Gastrocnemius medialis (tissue), 4 donors: Measurements from ENCODE around the gene VIL1.

Experiments used
- POLR2A ChIP-seq, 2 donors: fragments of 450-650 bp; IDR thresholded peaks; one replicate each; pipeline ENCODE4 v1.6.1; 2017; ENCODE audit warnings: antibody characterized with exemption in 2 of 2, mild to moderate bottlenecking in 2 of 2, moderate library complexity in 2 of 2
- TF ChIP-seq, protein P1 (sequence below), 5 experiments: fragments of 450-650 bp in 3 of 5; fragments of 200-600 bp in 2 of 5; sonication (generic) in 2 of 5; IDR thresholded peaks in 4 of 5; conservative IDR thresholded peaks in 1 of 5; 1 replicate in 4 of 5; 2 replicates in 1 of 5; pipeline ENCODE4 v1.5.1; 2016 to 2019; ENCODE audit warnings: antibody characterized with exemption in 5 of 5, mild to moderate bottlenecking in 3 of 5, moderate library complexity in 3 of 5

DNA sequence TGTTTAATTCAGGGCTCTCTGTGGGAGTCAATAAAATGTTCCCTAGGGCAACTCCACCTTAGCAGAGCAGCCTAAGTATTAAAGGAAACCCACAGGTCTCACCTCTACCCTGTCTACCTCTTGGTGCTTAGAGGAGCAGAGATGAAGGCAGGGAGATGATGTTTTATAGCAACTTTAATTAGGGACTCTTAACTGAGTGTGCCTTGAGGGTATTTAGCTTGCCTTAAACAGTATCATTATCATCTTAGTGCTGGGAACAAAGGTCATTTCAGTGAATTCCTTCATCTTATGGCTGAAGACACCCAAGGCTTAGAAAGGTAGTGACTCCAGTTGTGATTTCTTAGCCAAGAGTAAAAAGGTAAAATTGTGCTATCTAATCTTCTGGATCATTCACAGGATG, 26.7 kb downstream of the VIL1 start:
- no peak for TF ChIP-seq POLR2A (IDR thresholded peaks at IDR 0.05)
- TF ChIP-seq, protein P1, sequence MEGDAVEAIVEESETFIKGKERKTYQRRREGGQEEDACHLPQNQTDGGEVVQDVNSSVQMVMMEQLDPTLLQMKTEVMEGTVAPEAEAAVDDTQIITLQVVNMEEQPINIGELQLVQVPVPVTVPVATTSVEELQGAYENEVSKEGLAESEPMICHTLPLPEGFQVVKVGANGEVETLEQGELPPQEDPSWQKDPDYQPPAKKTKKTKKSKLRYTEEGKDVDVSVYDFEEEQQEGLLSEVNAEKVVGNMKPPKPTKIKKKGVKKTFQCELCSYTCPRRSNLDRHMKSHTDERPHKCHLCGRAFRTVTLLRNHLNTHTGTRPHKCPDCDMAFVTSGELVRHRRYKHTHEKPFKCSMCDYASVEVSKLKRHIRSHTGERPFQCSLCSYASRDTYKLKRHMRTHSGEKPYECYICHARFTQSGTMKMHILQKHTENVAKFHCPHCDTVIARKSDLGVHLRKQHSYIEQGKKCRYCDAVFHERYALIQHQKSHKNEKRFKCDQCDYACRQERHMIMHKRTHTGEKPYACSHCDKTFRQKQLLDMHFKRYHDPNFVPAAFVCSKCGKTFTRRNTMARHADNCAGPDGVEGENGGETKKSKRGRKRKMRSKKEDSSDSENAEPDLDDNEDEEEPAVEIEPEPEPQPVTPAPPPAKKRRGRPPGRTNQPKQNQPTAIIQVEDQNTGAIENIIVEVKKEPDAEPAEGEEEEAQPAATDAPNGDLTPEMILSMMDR (IDR thresholded peaks at IDR 0.05 in 4 of 5, conservative IDR thresholded peaks at IDR 0.05 in 1 of 5): no peak
